Measurements from ENCODE around the gene C20orf202.

GRCh38 chr20:1214838-1215261, 11.6 kb downstream of the C20orf202 start:
- TF ChIP-seq CTCF (IDR thresholded peaks at IDR 0.05) (no peak), POLR2A (IDR thresholded peaks at IDR 0.05) (no peak)
